Activated naive CD4-positive, alpha-beta T cell treated with anti-CD3 and anti-CD28 coated beads, Interleukin-2, amount 50 U/mL, for 72 hours (primary cell): ENCODE data around the gene RPL18A. TPM values are rescaled to one million over a fixed set of nuclear protein-coding genes. Genes with fewer than 3 reads are reported as not detected.
"Not testable (repeated sequence)": the region's sequence is repeated elsewhere in the genome, so short reads cannot be mapped to it uniquely, and the experiment has no call there.

Experiments
- ATAC-seq, 2 donors: fragments of 150-1000 bp; cut with Tn5 transposase; 2 replicates each; pipeline ENCODE4 v1.10.0; 2021; ENCODE audit warnings: mild to moderate bottlenecking in 2 of 2, moderate library complexity in 2 of 2
- DNase-seq, 2 donors: peaks; one replicate each; pipeline ENCODE4 v3.0.0; 2021 to 2022; ENCODE audit warnings: low spot score in 2 of 2
- H3K27ac Mint-ChIP-seq, 2 donors: one replicate each; pipeline ENCODE4 v1.8.0; 2022; ENCODE audit warnings: mild to moderate bottlenecking in 2 of 2, mixed read lengths in 2 of 2
- H3K36me3 Mint-ChIP-seq, 2 donors: one replicate each; pipeline ENCODE4 v1.8.0; 2022; ENCODE audit warnings: mixed read lengths in 2 of 2
- H3K9me3 Mint-ChIP-seq, 2 donors: one replicate each; pipeline ENCODE4 v1.8.0; 2022; ENCODE audit warnings: mixed read lengths in 2 of 2
- total RNA-seq, 2 donors: library from RNA; stranded (reverse); gene quantifications; one replicate each; pipeline ENCODE4 v1.2.3, GENCODE V29; 2022

RPL18A gene
- total RNA-seq, 2 donors from 2014 or later = 3,079 to 3,707 TPM

DNA sequence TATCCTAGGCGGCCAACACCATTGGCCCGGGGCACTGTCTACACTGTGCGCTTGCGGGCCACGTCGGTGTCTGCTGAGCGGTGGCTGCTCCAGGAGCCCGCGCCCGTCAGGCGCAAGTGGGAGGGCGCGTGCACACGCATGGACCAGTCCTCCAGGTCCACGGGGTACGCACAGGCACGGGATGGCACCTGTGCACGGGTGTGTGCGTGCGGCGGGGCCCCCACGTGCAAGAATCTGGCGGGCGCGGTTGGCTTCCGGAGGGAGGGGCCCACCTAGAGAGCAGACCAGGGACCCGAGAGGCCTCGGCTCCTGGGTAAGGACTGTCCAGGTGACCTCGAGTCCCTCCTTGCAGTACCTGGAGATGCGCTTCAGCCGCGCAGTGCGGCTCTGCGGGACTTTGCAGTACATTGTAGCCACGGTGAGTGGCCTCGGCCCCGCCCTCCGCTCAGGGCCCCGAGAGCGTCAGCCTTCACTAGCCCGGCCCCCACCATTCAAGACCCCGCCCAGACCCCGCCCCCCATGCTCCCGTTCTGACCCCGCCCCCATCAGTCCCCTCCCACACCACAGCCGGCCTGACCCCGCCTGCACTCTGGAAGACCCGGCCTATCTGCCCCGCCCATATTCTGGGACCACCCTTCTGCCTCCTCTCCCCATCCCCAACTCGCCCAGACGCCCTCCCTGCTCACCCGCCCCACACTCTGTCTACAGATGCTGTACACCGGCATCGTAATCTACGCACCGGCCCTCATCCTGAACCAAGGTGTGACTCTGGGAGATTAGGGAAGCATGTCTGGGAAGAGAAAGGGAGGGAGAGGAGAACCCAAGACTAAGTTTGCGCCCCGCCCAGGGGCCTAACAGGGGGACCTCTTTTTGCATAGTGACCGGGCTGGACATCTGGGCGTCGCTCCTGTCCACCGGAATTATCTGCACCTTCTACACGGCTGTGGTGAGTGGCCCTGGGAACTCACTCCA is 14.4 kb downstream of the RPL18A start:
- peak overlapping the region in 1 of 2 donors; percentile 65 for H3K27ac Mint-ChIP-seq
- no peaks in the 10 kb centered on the region for H3K9me3 Mint-ChIP-seq
- ATAC-seq (peak; percentile 65 to 69), DNase-seq (peak in 1 of 2 donors; percentile 72)
- peaks cover 0 to 4% of the 10 kb centered on the region in 2 donors for H3K36me3 Mint-ChIP-seq

DNA sequence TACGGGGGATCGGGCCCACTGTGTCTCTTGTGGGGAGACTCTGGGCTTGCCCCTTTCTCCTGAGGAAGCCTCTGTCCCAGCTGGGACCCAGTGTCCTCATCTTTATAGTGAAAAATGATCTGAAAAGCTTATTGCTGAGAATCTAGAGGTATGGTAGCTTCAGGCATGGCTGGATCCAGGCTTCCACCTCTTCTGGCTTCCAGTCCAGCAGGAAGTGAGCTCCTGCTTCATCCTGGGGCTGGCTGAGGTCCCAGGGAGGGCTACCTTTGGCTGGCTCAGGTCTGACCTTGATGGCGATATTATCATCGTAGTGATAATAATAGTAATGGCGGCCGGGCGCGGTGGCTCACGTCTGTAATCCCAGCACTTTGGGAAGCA is 15.0 kb downstream of the RPL18A start:
- ATAC-seq (no peak), DNase-seq (no peak)
- H3K27ac Mint-ChIP-seq = peak overlapping the region in 1 of 2 donors; percentile 65
- H3K9me3 Mint-ChIP-seq = no peaks in the 10 kb centered on the region
- H3K36me3 Mint-ChIP-seq = peaks cover 0 to 4% of the 10 kb centered on the region in 2 donors

DNA sequence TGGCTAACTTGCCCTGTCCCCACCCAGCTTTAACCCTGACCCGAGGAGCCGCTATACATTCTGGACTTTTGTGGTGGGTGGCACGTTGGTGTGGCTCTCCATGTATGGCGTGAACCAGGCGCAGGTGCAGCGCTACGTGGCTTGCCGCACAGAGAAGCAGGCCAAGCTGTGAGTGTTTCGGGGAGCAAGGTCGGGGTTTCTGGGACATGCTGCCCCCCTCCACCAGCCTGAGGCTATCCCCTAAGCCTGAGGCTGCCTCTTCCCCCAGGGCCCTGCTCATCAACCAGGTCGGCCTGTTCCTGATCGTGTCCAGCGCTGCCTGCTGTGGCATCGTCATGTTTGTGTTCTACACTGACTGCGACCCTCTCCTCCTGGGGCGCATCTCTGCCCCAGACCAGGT is 18.0 kb downstream of the RPL18A start:
- DNase-seq = no peak
- Mint-ChIP-seq H3K9me3 (no peaks in the 10 kb centered on the region), H3K36me3 (no peaks in the 10 kb centered on the region), H3K27ac (peak overlapping the region in 1 of 2 donors; percentile 70)
- ATAC-seq = no peak

DNA sequence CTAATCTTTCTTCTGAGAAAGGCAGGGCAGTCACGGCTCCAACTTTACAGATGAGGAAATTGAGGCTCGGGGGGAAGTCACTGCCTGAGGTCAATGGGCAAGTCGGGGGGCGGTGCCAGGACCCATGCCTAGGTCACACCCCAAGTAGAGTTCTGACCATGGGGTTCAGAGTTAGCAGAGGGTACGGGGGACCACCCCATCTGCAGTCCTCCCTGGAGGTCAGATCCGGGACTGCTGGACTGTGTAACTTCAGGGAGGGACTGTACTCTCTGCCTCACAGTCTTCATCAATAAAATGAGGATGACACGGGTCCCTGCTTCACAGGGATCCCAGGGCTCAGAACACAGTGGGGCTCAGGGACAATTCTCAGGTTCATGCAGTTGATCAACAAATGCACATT is 19.8 kb downstream of the RPL18A start:
- ATAC-seq (no peak), DNase-seq (no peak)
- H3K27ac Mint-ChIP-seq = no peak overlapping the region
- H3K9me3 Mint-ChIP-seq = no peaks in the 10 kb centered on the region
- no peaks in the 10 kb centered on the region for H3K36me3 Mint-ChIP-seq

DNA sequence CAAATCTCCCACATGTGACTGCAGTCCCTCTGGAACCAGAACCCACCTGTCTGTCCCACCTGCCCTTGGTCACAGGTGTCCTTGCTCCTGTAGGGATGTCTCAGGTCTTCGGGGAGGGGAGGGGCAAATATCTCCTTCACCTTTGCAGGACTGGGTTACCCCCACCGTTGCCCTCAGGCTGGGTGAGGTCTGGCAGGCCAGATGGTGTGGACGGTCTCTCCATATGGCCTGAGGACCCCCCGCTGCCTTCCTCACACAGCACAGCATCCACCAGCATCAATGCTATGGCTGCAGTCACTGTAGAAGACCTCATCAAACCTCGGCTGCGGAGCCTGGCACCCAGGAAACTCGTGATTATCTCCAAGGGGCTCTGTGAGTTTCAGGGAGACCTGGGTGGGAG is 22.0 kb downstream of the RPL18A start:
- Mint-ChIP-seq H3K27ac (peak overlapping the region in 1 of 2 donors; percentile 40), H3K9me3 (no peaks in the 10 kb centered on the region), H3K36me3 (no peaks in the 10 kb centered on the region)
- ATAC-seq = no peak
- DNase-seq = no peak

DNA sequence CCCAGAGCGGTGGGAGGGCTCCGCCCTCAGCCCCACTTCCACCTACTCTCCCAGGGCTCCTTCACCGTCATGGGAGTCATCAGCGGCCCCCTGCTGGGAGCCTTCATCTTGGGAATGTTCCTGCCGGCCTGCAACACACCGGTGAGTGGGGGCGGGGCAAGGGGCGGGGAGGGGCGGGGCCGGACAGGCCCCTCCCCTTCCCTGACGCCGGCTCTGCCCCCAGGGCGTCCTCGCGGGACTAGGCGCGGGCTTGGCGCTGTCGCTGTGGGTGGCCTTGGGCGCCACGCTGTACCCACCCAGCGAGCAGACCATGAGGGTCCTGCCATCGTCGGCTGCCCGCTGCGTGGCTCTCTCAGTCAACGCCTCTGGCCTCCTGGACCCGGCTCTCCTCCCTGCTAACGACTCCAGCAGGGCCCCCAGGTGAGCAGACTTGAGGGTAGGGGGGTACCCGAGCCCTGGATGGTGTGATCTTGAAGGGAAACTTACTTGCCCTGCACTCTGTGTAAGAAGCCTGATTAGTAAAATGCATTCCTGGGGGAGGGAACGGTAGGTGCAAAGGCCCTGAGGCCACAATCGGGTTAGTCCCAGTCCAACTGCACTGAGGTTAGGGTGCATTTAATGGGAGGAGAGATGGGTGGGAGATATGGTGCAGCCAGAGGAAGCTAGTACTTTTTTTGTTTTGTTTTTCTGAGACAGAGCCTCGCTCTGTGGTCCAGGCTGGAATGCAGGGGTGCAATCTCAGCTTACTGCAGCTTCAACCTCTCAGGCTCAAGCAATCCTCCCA is 24.1 kb downstream of the RPL18A start:
- Mint-ChIP-seq H3K9me3 (no peaks in the 10 kb centered on the region), H3K27ac (no peak overlapping the region), H3K36me3 (no peaks in the 10 kb centered on the region)
- DNase-seq (no peak), ATAC-seq (no peak)

DNA sequence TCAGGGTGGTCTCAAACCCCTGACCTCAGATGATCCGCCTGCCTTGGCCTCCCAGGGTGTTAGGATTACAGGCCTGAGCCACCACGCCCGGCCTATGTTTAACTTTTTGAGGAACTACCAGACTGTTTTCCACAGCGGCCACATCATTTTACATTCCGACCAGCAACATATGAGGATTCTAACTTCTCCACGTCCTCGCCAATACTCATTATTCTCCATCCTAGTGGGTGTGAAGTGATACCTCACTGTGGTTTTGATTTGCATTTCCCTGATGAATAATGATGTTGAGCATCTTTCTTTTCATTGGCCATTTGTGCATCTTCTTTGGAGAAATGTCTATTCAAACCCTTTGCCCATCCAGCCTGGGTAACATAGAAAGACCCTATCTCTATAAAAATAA is 26.8 kb downstream of the RPL18A start:
- ATAC-seq = no peak
- no peak for DNase-seq
- Mint-ChIP-seq H3K36me3 (no peaks in the 10 kb centered on the region), H3K9me3 (no peaks in the 10 kb centered on the region), H3K27ac (no peak overlapping the region)

DNA sequence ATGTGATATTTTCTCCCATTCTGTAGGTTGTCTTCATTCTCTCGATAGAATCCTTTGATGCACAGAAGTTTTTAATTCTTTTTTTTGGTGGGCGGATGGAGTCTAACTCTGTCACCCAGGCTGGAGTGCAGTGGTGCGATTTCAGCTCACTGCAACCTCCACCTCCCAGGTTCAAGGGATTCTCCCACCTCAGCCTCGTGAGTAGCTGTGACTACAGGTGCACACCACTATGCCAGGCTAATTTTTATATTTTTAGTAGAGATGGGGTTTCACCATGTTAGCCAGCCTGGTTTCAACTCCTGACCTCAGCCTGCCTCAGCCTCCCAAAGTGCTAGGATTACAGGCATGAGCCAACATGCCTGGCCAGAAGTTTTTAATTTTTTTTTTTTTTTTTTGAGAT is 27.5 kb downstream of the RPL18A start:
- ATAC-seq = peak in 1 of 2 donors; percentile 41
- not testable (repeated sequence) for H3K27ac Mint-ChIP-seq, DNase-seq, H3K9me3 Mint-ChIP-seq, H3K36me3 Mint-ChIP-seq

DNA sequence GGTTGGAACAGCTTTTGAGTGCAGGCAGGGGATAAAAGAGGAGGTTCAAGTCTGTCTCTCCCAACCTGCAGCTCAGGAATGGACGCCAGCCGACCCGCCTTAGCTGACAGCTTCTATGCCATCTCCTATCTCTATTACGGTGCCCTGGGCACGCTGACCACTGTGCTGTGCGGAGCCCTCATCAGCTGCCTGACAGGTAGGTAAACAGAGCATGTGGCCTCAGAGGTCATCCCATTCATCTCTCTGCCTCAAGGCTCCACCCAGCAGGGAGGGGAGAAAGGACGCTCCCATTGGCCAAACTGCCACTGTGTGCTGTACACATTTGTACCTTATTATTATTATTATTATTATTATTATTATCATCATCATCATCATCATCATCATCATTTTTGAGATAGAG is 28.6 kb downstream of the RPL18A start:
- DNase-seq (no peak), ATAC-seq (no peak)
- H3K36me3 Mint-ChIP-seq = no peaks in the 10 kb centered on the region
- H3K27ac Mint-ChIP-seq = no peak overlapping the region
- no peaks in the 10 kb centered on the region for H3K9me3 Mint-ChIP-seq

DNA sequence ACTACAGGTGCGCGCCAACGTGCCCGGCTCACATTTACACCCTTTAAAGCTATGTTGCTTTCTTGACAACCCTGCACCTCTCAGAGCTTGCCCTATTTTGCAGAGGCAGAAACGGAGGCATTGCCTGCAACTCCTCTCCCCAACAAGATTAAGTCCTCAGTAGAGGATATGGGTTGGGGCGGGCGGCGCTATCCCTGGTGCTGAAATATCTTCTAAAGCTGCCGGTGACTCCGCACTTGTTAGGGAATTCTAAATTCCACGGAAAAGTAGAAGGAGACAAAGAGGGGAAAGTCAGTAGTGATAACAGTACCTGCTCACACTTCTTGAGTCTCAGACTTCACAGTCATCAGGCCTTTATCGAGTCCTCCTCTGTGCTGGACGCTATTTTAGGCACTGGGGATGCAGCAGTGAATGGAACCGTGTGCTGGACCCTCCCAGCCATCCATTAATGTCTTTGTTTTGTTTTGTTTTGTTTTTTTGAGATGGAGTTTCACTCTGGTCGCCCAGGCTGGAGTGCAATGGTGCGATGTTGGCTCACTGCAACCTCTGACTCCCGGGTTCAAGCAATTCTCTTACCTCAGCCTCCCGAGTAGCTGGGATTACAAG is 30.0 kb downstream of the RPL18A start:
- ATAC-seq (no peak), DNase-seq (no peak)
- Mint-ChIP-seq H3K27ac (no peak overlapping the region), H3K9me3 (no peaks in the 10 kb centered on the region), H3K36me3 (no peaks in the 10 kb centered on the region)

DNA sequence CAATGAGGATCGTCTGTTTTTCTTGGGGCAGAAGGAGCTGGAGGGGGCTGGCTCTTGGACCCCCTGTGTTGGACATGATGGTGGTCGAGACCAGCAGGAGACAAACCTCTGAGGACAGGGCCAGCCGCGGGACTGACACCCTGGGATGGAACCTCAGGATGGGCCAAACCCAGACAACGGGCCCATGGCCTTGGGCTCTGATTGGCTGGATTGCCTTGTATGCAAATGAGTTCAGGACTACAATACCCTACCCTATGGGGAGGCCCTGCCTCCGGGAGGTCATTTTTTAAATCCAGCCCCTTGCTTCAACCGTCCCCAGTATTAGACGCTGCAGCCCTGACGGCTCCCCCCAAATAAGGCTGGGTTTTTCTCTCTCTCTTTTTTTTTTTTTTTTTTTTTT is 34.1 kb downstream of the RPL18A start:
- Mint-ChIP-seq H3K36me3 (no peaks in the 10 kb centered on the region), H3K9me3 (no peaks in the 10 kb centered on the region), H3K27ac (no peak overlapping the region)
- DNase-seq (no peak), ATAC-seq (no peak)

DNA sequence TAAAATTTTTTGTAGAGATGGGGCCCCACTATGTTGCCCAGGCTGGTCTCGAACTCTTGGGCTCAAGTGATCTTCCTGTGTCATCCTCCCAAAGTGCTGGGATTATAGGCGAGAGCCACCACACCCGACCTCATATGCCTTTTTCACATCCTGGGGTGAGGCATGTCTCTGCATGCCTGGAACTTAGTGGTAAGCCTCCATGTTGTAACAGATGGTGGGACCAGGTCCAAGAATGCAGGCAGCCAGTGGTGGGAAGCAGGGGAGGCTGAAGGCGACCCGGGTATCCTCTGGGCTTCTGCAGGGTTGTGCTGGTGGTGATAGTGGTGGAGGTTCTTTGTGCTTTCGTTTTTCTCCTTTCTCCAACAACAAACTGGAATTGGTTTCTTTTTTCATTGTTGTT is 43.0 kb downstream of the RPL18A start:
- ATAC-seq = no peak
- Mint-ChIP-seq H3K36me3 (no peaks in the 10 kb centered on the region), H3K9me3 (no peaks in the 10 kb centered on the region), H3K27ac (no peak overlapping the region)
- no peak for DNase-seq

DNA sequence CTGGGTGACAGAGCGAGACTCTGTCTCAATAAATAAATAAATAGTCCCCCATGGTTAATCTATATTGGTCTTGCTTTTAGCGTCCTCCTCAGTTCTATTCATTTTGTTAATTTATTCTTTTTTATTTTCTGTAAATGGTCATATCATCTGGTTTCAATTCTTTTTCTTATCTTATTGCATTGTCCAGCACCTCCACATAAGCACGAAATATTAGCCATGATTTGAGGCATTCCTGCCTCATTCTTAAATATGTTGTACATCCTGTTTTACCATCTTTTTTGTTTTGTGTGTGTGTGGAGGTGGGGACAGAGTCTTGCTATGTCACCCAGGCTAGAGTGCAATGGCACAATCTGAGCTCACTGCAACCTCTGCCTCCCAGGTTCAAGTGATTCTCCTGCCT is 48.5 kb downstream of the RPL18A start:
- peaks cover 0 to 6% of the 10 kb centered on the region in 2 donors for H3K9me3 Mint-ChIP-seq
- no peak for ATAC-seq
- DNase-seq = no peak
- no peak overlapping the region for H3K27ac Mint-ChIP-seq
- peaks cover 2 to 8% of the 10 kb centered on the region in 2 donors for H3K36me3 Mint-ChIP-seq

DNA sequence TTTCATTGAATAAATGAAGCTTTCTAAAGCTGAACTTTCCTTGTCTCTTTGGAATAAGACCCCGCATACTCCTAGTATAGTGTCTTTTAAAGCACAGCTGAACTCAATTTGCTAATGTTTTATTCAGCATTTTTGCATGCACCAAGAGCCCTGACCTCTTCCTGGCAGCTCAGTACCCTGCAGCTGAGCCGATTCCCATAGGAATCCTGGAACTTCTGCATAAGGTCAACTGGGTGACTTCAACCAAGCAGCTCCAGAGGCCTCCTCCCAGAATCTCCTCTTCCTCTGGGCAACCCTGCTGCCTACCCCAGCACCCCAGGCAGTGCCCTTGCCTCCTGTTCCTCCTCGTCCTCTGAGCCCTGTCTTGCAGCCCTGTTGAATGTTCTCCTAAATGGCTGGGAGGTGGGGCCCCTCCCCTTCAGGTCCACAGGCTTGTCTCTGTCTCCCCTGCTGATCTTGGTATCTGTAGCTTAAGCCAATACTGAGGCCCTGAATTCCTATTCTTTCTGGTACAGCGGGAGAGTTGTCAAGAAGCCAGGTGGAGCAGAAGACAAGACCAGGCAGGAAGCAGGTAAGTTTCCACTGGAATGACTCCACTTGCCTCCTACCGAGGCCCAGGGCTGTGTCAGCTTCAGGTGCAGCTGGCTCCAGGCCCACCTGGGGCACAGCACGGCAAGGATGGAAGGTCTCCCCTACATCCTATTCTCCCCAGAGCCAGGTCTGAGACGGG is 49.5 kb downstream of the RPL18A start:
- no peak for ATAC-seq

DNA sequence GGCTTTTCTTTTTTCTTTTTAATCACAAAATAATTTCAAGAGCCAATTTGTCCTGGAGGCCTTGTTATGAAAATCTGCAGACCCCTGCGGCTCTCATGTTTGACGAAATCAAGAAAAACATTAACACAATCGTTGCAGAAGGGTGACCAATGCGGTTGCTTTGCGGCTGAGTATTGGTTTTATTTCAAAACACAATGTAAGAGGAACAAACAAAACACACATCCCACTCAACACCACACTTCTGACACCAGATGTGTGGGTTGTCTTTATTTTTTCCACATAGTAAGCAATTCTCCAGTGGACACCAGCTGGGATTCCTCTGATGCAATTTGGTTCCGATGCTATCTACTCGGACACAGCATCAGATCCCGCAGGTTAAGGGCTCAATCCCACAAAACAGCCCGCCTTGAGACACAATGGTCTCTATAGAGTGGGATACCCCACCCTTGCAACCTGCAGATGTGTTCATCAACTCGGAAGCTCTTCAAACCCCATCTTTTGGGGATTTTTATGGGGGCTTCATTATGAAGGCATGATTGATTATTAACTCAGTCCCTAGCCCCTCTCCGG is 51.2 kb downstream of the RPL18A start:
- DNase-seq = no peak
- peaks cover 9 to 16% of the 10 kb centered on the region in 2 donors for H3K36me3 Mint-ChIP-seq
- no peak overlapping the region for H3K27ac Mint-ChIP-seq
- H3K9me3 Mint-ChIP-seq = peaks cover 0 to 13% of the 10 kb centered on the region in 2 donors
- no peak for ATAC-seq

More for the DNA sequence above, 49.5 kb downstream of the RPL18A start:
- Mint-ChIP-seq H3K27ac (no peak overlapping the region), H3K36me3 (peaks cover 9 to 16% of the 10 kb centered on the region in 2 donors), H3K9me3 (peaks cover 0 to 13% of the 10 kb centered on the region in 2 donors)
- no peak for DNase-seq
